PC-9 (cell line): ENCODE data around the gene TMEM53. TPM values are rescaled to one million over a fixed set of nuclear protein-coding genes. Genes with fewer than 3 reads are reported as not detected.

Experiments used
- BruUV-seq: library from RNA; stranded (reverse); fragments of 400-500 nt; replicated peaks from 2 replicates; lab custom pipeline; 2021; lab: Mats Ljungman, UMichigan
- CTCF ChIA-PET: fragments of 300-600 bp; sonication (Branson Sonifier 250); formaldehyde crosslinking; loops from one replicate; lab custom pipeline; 2022; ENCODE audit warnings: antibody characterized with exemption; lab: Charles Lee
- POLR2A ChIA-PET: fragments of 300-600 bp; sonication (Branson Sonifier 250); formaldehyde crosslinking; loops from one replicate; lab custom pipeline; 2022; ENCODE audit warnings: antibody characterized with exemption; ENCODE audit not compliant: unreplicated experiment; lab: Charles Lee
- DNase-seq, 2 experiments: peaks; one replicate each; pipeline versions ENCODE4 v3.0.0 to v3.0.0-alpha.2; 2015 to 2022; ENCODE audit warnings: mixed read lengths in 1 of 2
- H2AFZ ChIP-seq: fragments of 200-600 bp; sonication (generic); 2 replicates; pipeline ENCODE4 v1.8.1; 2017; ENCODE audit warnings: antibody characterized with exemption
- H3F3A ChIP-seq: fragments of 200-600 bp; sonication (generic); 2 replicates; pipeline ENCODE4 v1.8.1; 2017; ENCODE audit warnings: antibody characterized with exemption, mild to moderate bottlenecking, low read depth; ENCODE audit not compliant: insufficient read depth
- H3K27ac ChIP-seq: fragments of 200-600 bp; sonication (generic); 2 replicates; pipeline ENCODE4 v1.6.1; 2016; ENCODE audit warnings: mixed run types
- H3K27me3 ChIP-seq: fragments of 200-600 bp; sonication (generic); 2 replicates; pipeline ENCODE4 v1.6.1; 2016; ENCODE audit warnings: low read depth, mixed run types; ENCODE audit not compliant: insufficient read depth
- H3K36me3 ChIP-seq: fragments of 200-600 bp; sonication (generic); 2 replicates; pipeline ENCODE4 v1.6.1; 2016; ENCODE audit warnings: low read depth, mixed run types
- H3K4me1 ChIP-seq: fragments of 200-600 bp; sonication (generic); replicated peaks from 2 replicates; pipeline ENCODE4 v1.6.1; 2016; ENCODE audit warnings: mixed run types; ENCODE audit not compliant: insufficient read depth
- H3K4me2 ChIP-seq: fragments of 200-600 bp; sonication (generic); 2 replicates; pipeline ENCODE4 v1.6.1; 2017; ENCODE audit warnings: mixed run types
- H3K4me3 ChIP-seq: fragments of 200-600 bp; sonication (generic); 2 replicates; pipeline ENCODE4 v1.6.1; 2016; ENCODE audit warnings: mixed run types
- H3K79me2 ChIP-seq: fragments of 200-600 bp; sonication (generic); 2 replicates; pipeline ENCODE4 v1.6.1; 2017; ENCODE audit warnings: low read depth, mixed run types
- H3K9me2 ChIP-seq: fragments of 200-600 bp; sonication (generic); 2 replicates; pipeline ENCODE4 v1.8.1; 2017; ENCODE audit warnings: mild to moderate bottlenecking; ENCODE audit not compliant: insufficient read depth
- H3K9me3 ChIP-seq: fragments of 200-600 bp; sonication (generic); 2 replicates; pipeline ENCODE4 v1.8.1; 2016; ENCODE audit warnings: low read depth; ENCODE audit not compliant: insufficient read depth
- H4K20me1 ChIP-seq: fragments of 200-600 bp; sonication (generic); 2 replicates; pipeline ENCODE4 v1.8.1; 2017; ENCODE audit not compliant: insufficient read depth
- EZH2 ChIP-seq: fragments of 200-600 bp; sonication (generic); IDR thresholded peaks from 2 replicates; pipeline ENCODE4 v1.8.0; 2017; ENCODE audit warnings: antibody characterized with exemption, low read depth
- intact Hi-C: fragments of 100-400 bp; cut with micrococcal nuclease; formaldehyde crosslinking; loops from one replicate; pipeline ENCODE4 v1.10.0; 2022; ENCODE audit not compliant: unreplicated experiment
- total RNA-seq: library from RNA; stranded (reverse); gene quantifications from 2 replicates; pipeline ENCODE4 v1.2.3, GENCODE V29; 2021
- TF ChIP-seq, protein P1 (sequence below): fragments of 200-600 bp; sonication (generic); conservative IDR thresholded peaks from 2 replicates; pipeline ENCODE4 v1.6.1; 2017; ENCODE audit warnings: mixed run types, antibody characterized with exemption, mild to moderate bottlenecking, moderate library complexity

The TMEM53 gene
- total RNA-seq, 1 experiment from 2014 or later, result 36.1 TPM

DNA sequence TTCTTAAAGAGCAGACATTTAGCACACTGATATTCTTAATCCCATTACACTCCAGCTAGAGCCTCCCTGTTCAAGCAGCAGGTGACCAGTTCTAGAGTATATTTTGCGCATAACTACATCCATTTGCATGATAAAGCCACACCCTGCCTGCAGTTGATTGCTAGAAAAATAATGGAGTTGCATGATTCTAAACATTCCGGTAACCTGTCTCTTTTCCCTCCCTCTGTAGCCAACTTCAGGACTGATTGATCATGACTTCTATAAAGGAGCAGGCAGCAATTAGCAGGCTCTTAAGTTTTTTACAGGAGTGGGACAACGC is 15.1 kb upstream of the TMEM53 start:
- Histone ChIP-seq H3K4me2 (no peak overlapping the region), H3K27me3 (no peaks in the 10 kb centered on the region), H3K9me2 (no peaks in the 10 kb centered on the region), H3F3A (peaks cover 6% of the 10 kb centered on the region; the same call in 1 of the 2 replicates), H3K27ac (no peak overlapping the region), H3K4me1 (peaks cover 6% of the 10 kb centered on the region; the same call in 1 of the 2 replicates), H2AFZ (no peak overlapping the region), H3K79me2 (no peaks in the 10 kb centered on the region), H3K9me3 (no peaks in the 10 kb centered on the region), H3K4me3 (no peak overlapping the region), H3K36me3 (no peaks in the 10 kb centered on the region), H4K20me1 (no peaks in the 10 kb centered on the region)
- POLR2A ChIA-PET, result interaction anchor here (0.6 kb wide), 1 partner anchor 43 kb away, joined by 33 read pairs; no protein-coding TSS in a partner anchor
- no peak for TF ChIP-seq EZH2
- TF ChIP-seq, protein P1, sequence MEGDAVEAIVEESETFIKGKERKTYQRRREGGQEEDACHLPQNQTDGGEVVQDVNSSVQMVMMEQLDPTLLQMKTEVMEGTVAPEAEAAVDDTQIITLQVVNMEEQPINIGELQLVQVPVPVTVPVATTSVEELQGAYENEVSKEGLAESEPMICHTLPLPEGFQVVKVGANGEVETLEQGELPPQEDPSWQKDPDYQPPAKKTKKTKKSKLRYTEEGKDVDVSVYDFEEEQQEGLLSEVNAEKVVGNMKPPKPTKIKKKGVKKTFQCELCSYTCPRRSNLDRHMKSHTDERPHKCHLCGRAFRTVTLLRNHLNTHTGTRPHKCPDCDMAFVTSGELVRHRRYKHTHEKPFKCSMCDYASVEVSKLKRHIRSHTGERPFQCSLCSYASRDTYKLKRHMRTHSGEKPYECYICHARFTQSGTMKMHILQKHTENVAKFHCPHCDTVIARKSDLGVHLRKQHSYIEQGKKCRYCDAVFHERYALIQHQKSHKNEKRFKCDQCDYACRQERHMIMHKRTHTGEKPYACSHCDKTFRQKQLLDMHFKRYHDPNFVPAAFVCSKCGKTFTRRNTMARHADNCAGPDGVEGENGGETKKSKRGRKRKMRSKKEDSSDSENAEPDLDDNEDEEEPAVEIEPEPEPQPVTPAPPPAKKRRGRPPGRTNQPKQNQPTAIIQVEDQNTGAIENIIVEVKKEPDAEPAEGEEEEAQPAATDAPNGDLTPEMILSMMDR, result no peak
- BruUV-seq, result no TSS peak
- intact Hi-C loops, result no loop called here
- DNase-seq, result no peak
- CTCF ChIA-PET, result no interaction called here

DNA sequence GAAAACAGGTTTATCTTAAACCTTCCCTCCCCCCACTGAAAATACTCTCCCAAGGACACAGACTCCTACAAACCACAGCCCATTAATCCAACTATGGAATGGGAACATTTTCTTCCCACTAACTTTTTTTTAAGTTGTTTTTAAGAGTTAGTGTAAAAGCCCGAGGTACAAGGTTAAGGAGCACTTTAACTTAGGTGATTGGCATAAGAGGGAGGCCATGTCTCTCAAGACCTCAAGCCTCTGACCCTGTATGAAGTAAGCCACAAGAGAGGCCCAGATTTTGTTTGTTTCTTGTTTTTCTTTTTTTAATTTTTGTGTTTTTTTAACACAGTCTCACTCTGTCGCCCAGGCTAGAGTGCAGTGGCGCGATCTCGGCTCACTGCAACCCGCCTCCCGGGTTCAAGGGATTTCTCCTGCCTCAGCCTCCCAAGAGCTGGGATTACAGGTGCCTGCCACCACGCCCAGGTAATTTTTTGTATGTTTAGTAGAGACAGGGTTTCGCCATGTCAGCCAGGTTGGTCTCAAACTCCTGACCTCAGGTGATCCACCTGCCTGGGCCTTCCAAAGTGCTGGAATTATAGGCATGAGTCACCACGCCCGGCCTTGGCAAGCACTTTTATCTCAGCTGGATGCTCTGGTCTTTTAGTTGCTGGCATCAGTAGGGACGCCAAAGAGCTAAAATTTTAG is 14.6 kb upstream of the TMEM53 start:
- H2AFZ ChIP-seq, result no peak overlapping the region
- intact Hi-C loops, result no loop called here
- peaks cover 6% of the 10 kb centered on the region; the same call in 1 of the 2 replicates for H3K4me1 ChIP-seq
- H3K4me2 ChIP-seq, result no peak overlapping the region
- ChIA-PET CTCF (no interaction called here), POLR2A (interaction anchor here (0.6 kb wide), 1 partner anchor 43 kb away, joined by 33 read pairs; no protein-coding TSS in a partner anchor)
- no peaks in the 10 kb centered on the region for H3K9me2 ChIP-seq
- no TSS peak for BruUV-seq
- H3K27me3 ChIP-seq, result no peaks in the 10 kb centered on the region
- no peaks in the 10 kb centered on the region for H3K36me3 ChIP-seq
- no peaks in the 10 kb centered on the region for H3K9me3 ChIP-seq
- TF ChIP-seq EZH2, result no peak
- no peaks in the 10 kb centered on the region for H3K79me2 ChIP-seq
- H3F3A ChIP-seq, result peaks cover 6% of the 10 kb centered on the region; the same call in 1 of the 2 replicates
- H3K27ac ChIP-seq, result no peak overlapping the region
- DNase-seq, result no peak
- no peaks in the 10 kb centered on the region for H4K20me1 ChIP-seq
- no peak overlapping the region for H3K4me3 ChIP-seq

DNA sequence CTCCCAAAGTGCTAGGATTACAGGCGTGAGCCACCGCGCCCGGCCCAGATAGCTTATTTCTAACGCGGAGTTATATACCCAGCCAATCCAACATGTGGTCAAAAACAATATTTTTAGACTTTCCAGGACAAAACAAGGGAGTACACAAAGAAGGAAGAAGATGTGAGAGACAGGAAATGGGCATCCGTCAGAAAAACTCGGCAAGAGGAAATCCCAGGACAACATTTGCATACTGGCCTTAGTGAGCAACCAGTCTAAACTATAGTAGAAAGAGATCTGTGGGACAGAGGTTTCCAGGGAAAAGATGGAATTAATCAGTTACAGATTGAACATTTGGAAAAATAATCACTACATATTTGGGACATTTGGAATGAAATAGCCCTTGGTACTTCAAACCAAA is 11.6 kb upstream of the TMEM53 start:
- Histone ChIP-seq H3K4me2 (no peak overlapping the region), H3K4me3 (no peak overlapping the region), H3K27ac (no peak overlapping the region), H3K9me2 (no peaks in the 10 kb centered on the region), H3K4me1 (peaks cover 6% of the 10 kb centered on the region; the same call in 1 of the 2 replicates), H3K79me2 (no peaks in the 10 kb centered on the region), H2AFZ (no peak overlapping the region), H3F3A (peaks cover 6% of the 10 kb centered on the region; the same call in 1 of the 2 replicates), H4K20me1 (no peaks in the 10 kb centered on the region), H3K27me3 (no peaks in the 10 kb centered on the region), H3K9me3 (no peaks in the 10 kb centered on the region), H3K36me3 (no peaks in the 10 kb centered on the region)
- ChIA-PET POLR2A (no interaction called here), CTCF (no interaction called here)
- BruUV-seq, result no TSS peak
- TF ChIP-seq EZH2, result no peak
- TF ChIP-seq, protein P1, result no peak
- no peak for DNase-seq
- intact Hi-C loops, result no loop called here
